PC-3 (cell line): ENCODE measurements around the gene PSMA7. TPM values are rescaled to one million over a fixed set of nuclear protein-coding genes. Genes with fewer than 3 reads are reported as not detected.

Experiments
- ATAC-seq: fragments of 200-7000 bp; cut with Tn5 transposase; 2 replicates; pipeline ENCODE4 v1.9.1; 2020; ENCODE audit warnings: mild to moderate bottlenecking, moderate library complexity
- BruUV-seq: library from RNA; stranded (reverse); fragments of 400-500 nt; replicated peaks from 2 replicates; lab custom pipeline; 2021; lab: Mats Ljungman, UMichigan
- CTCF ChIA-PET: fragments of 300-600 bp; sonication (Branson Sonifier 250); formaldehyde crosslinking; loops from one replicate; lab custom pipeline; 2022; ENCODE audit warnings: antibody characterized with exemption; lab: Charles Lee
- POLR2A ChIA-PET: fragments of 300-600 bp; sonication (Branson Sonifier 250); formaldehyde crosslinking; loops from one replicate; lab custom pipeline; 2022; ENCODE audit warnings: antibody characterized with exemption; ENCODE audit not compliant: unreplicated experiment; lab: Charles Lee
- DNase-seq: peaks from one replicate; pipeline ENCODE4 v3.0.0-alpha.2; 2015
- H2AFZ ChIP-seq: fragments of 300-600 bp; sonication (generic); 2 replicates; pipeline ENCODE4 v1.6.0; 2016; ENCODE audit warnings: antibody characterized with exemption, low read length
- H3F3A ChIP-seq: fragments of 300-600 bp; sonication (generic); one replicate; pipeline ENCODE4 v1.6.0; 2017; ENCODE audit warnings: antibody characterized with exemption, low read length, control low read depth, mild to moderate bottlenecking; ENCODE audit not compliant: unreplicated experiment
- H3K27ac ChIP-seq: fragments of 300-600 bp; sonication (generic); 2 replicates; pipeline ENCODE4 v1.5.1; 2016; ENCODE audit warnings: mild to moderate bottlenecking, low read length
- H3K27me3 ChIP-seq: fragments of 300-600 bp; sonication (generic); 2 replicates; pipeline ENCODE4 v1.6.1; 2016; ENCODE audit warnings: low read length, mixed read lengths
- H3K36me3 ChIP-seq: fragments of 300-600 bp; sonication (generic); 2 replicates; pipeline ENCODE4 v1.6.1; 2016; ENCODE audit warnings: low read depth, mixed run types, low read length, mixed read lengths
- H3K4me1 ChIP-seq: fragments of 300-600 bp; sonication (generic); 2 replicates; pipeline ENCODE4 v1.5.1; 2016; ENCODE audit warnings: low read length; ENCODE audit not compliant: insufficient read depth
- H3K4me2 ChIP-seq: fragments of 300-600 bp; sonication (generic); 2 replicates; pipeline ENCODE4 v1.6.0; 2016; ENCODE audit warnings: low read length
- H3K4me3 ChIP-seq: fragments of 300-600 bp; sonication (generic); 2 replicates; pipeline ENCODE4 v1.5.1; 2016; ENCODE audit warnings: mild to moderate bottlenecking, low read length, mixed read lengths
- H3K79me2 ChIP-seq: fragments of 300-600 bp; sonication (generic); 2 replicates; pipeline ENCODE4 v1.6.1; 2017; ENCODE audit warnings: low read length, mixed read lengths
- H3K9ac ChIP-seq: fragments of 300-600 bp; sonication (generic); 2 replicates; pipeline ENCODE4 v1.6.0; 2016; ENCODE audit warnings: mild to moderate bottlenecking, low read length
- H3K9me2 ChIP-seq: fragments of 300-600 bp; sonication (generic); replicated peaks from 2 replicates; pipeline ENCODE4 v1.6.1; 2016; ENCODE audit warnings: mixed run types, low read length, mixed read lengths
- H3K9me3 ChIP-seq: fragments of 300-600 bp; sonication (generic); 2 replicates; pipeline ENCODE4 v1.6.1; 2016; ENCODE audit warnings: low read length, mixed read lengths
- H4K20me1 ChIP-seq: fragments of 300-600 bp; sonication (generic); 2 replicates; pipeline ENCODE4 v1.6.1; 2016; ENCODE audit warnings: low read length, mixed read lengths
- CTCF ChIP-seq: fragments of 300-600 bp; sonication (generic); conservative IDR thresholded peaks from 2 replicates; pipeline ENCODE4 v1.5.1; 2017; ENCODE audit warnings: antibody characterized with exemption, low read depth, mild to moderate bottlenecking, low read length
- EZH2 ChIP-seq: fragments of 300-600 bp; sonication (generic); IDR thresholded peaks from one replicate; pipeline ENCODE4 v1.6.1; 2017; ENCODE audit warnings: antibody characterized with exemption, mild to moderate bottlenecking, low read length; ENCODE audit not compliant: unreplicated experiment
- EZH2phosphoT487 ChIP-seq: fragments of 300-600 bp; sonication (generic); IDR thresholded peaks from 2 replicates; pipeline ENCODE4 v1.6.1; 2018; ENCODE audit warnings: mild to moderate bottlenecking, antibody characterized with exemption, low read length, borderline replicate concordance
- intact Hi-C: fragments of 100-400 bp; cut with micrococcal nuclease; formaldehyde crosslinking; loops from 2 replicates; pipeline ENCODE4 v1.9.0; 2023
- total RNA-seq: library from RNA; depleted of rRNA; stranded (reverse); fragments of >200 nt; gene quantifications from 2 replicates; pipeline ENCODE4 v1.2.3, GENCODE V29; 2014

PSMA7 gene
- total RNA-seq, 1 experiment from 2014 or later = 751 TPM

DNA sequence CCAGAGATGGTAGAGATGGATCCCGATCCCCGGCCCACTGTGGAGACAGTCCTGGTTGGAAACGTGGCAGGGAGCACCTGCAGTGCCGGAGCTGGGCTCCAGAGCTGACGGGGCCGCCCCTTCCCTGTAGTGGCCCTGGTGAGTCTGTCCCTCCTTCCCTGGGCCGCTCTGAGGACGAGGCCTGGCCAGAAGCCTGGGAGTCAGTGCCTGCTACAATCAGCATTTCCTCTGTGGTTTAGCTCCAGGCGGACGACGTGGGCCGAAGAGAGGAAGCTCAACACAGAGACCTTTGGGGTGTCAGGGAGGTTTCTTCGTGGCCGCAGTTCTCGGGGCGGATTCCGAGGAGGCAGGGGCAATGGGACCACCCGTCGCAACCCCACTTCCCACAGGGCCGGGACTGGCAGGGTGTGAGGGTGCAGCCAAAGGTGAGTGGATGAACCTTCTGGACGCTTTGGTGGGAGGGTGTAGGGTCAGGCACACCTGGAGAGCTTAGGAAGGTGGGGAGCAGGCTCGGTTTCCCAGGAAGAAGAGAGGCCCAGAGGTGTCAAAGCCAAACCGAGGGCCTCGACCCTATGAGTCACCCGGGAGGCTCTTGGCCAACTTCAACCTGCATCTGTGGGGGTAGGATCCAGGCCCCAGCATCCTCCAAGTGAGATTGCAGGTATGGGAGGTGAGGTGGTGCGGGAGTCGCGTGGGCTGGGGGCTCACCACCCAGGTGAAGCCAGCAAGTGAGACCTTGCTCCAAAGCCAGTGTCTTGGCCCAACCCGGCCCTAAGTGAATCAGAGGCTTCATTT, 9.9 kb downstream of the PSMA7 start:
- TF ChIP-seq CTCF (no peak), EZH2phosphoT487 (no peak), EZH2 (no peak)
- Histone ChIP-seq H3K36me3 (peaks cover 55% of the 10 kb centered on the region), H3K9me3 (no peaks in the 10 kb centered on the region), H2AFZ (no peak overlapping the region), H3K9ac (no peak overlapping the region), H3F3A (no peaks in the 10 kb centered on the region), H3K27ac (no peak overlapping the region), H3K79me2 (no peaks in the 10 kb centered on the region), H3K4me3 (no peak overlapping the region), H4K20me1 (peaks cover 23% of the 10 kb centered on the region), H3K9me2 (no peaks in the 10 kb centered on the region), H3K4me1 (no peaks in the 10 kb centered on the region), H3K27me3 (no peaks in the 10 kb centered on the region), H3K4me2 (no peak overlapping the region)
- ChIA-PET POLR2A (no interaction called here), CTCF (interaction anchor here (0.9 to 1.0 kb wide), 2 partner anchors 91 to 122 kb away, joined by 3 to 4 read pairs; no protein-coding TSS in a partner anchor)
- no TSS peak for BruUV-seq
- intact Hi-C loops = no loop called here
- ATAC-seq (0 out of 2 replicates have a peak, but pooled peaks have one; percentile 7), DNase-seq (no peak)

- H3K9ac ChIP-seq = no peak overlapping the region
- no peaks in the 10 kb centered on the region for H3K9me3 ChIP-seq
- no TSS peak for BruUV-seq
- TF ChIP-seq CTCF (no peak), EZH2phosphoT487 (no peak), EZH2 (no peak)
- no peak overlapping the region for H3K4me3 ChIP-seq
- H3K4me1 ChIP-seq = no peaks in the 10 kb centered on the region
- ATAC-seq = no peak
- peaks cover 19% of the 10 kb centered on the region for H4K20me1 ChIP-seq
- no peak for DNase-seq
- POLR2A ChIA-PET = no interaction called here
- no peaks in the 10 kb centered on the region for H3F3A ChIP-seq
- peaks cover 55% of the 10 kb centered on the region for H3K36me3 ChIP-seq
- H2AFZ ChIP-seq = no peak overlapping the region
- H3K27ac ChIP-seq = no peak overlapping the region
- H3K4me2 ChIP-seq = no peak overlapping the region
- H3K9me2 ChIP-seq = no peaks in the 10 kb centered on the region
- intact Hi-C loops = no loop called here
- H3K79me2 ChIP-seq = no peaks in the 10 kb centered on the region
- CTCF ChIA-PET = no interaction called here
- no peaks in the 10 kb centered on the region for H3K27me3 ChIP-seq
Measured at GRCh38 chr20:62132421-62132820, 10.8 kb downstream of the PSMA7 start.
